GM12891 (cell line): ENCODE measurements around the gene SIKE1.

ENCODE experiments used
- PAX5 ChIP-seq: IDR thresholded peaks from 2 replicates; pipeline ENCODE4 v1.6.1; 2011; ENCODE audit warnings: low read length, moderate library complexity, mild to moderate bottlenecking; ENCODE audit not compliant: insufficient read depth, severe bottlenecking
- POLR2A ChIP-seq: IDR thresholded peaks from 2 replicates; pipeline ENCODE4 v1.6.1; 2011; ENCODE audit warnings: low read depth, low read length, control low read depth
- POLR2AphosphoS5 ChIP-seq: IDR thresholded peaks from 2 replicates; pipeline ENCODE4 v1.6.1; 2011; ENCODE audit warnings: low read depth, low read length, control low read depth
- POU2F2 ChIP-seq: IDR thresholded peaks from 2 replicates; pipeline ENCODE4 v1.6.1; 2011; ENCODE audit warnings: low read depth, mild to moderate bottlenecking, control low read depth, low read length, moderate library complexity
- SPI1 ChIP-seq: IDR thresholded peaks from 2 replicates; pipeline ENCODE4 v1.6.1; 2011; ENCODE audit warnings: low read depth, low read length, control low read depth
- TAF1 ChIP-seq: IDR thresholded peaks from 2 replicates; pipeline ENCODE4 v1.6.1; 2011; ENCODE audit warnings: low read depth, low read length, control low read depth

DNA sequence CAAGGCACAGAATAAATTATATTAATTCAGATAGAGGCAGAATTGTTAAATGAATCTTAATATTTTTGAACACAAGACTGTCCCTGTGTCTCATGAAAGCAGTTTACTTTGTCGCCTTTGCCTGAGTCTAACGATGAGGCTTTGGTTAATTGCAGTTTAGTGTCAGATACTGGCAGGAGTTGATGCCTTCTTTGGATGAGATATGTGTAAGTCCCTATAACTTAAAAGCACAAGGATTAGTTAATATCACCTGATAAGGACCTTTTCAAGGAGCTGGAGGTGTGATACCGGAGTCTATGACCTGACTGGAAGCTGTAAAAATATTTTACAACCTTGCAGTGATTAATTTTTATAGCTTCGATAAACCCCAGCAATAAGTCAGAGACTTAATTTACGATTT lies 2.0 kb upstream of the SIKE1 start:
- TF ChIP-seq POLR2AphosphoS5 (no peak), POLR2A (no peak), PAX5 (no peak), SPI1 (no peak), TAF1 (no peak), POU2F2 (no peak)
